ENCODE measurements around the gene NCKAP5L.
A peak's percentile ranks its signal among the peaks of the same experiment; 100 is the strongest.
"Not testable (repeated sequence)": the region's sequence is repeated elsewhere in the genome, so short reads cannot be mapped to it uniquely, and the experiment has no call there.

Gene NCKAP5L

GRCh38 chr12:49779581-49779980 lies 48.6 kb downstream of the NCKAP5L start:
- DNase-seq (ENCODE audit: low spot score): no peak

- DNase-seq (ENCODE audit: low spot score): peak; percentile 58
Measured at GRCh38 chr12:49777800-49778748, 50.1 kb downstream of the NCKAP5L start.

- no peak for DNase-seq (ENCODE audit: low spot score)
Measured at GRCh38 chr12:49777341-49777740, 50.9 kb downstream of the NCKAP5L start.

- no peak for DNase-seq (ENCODE audit: low spot score)
Measured at GRCh38 chr12:49776858-49777257, 51.4 kb downstream of the NCKAP5L start.

- DNase-seq (ENCODE audit: low spot score): peak; percentile 74
Measured at GRCh38 chr12:49776413-49776812, 51.8 kb downstream of the NCKAP5L start.

- not testable (repeated sequence) for DNase-seq (ENCODE audit: low spot score)
Measured at GRCh38 chr12:49773102-49773501, 55.1 kb downstream of the NCKAP5L start.

- DNase-seq (ENCODE audit: low spot score): no peak
Measured at GRCh38 chr12:49767333-49767732, 60.9 kb downstream of the NCKAP5L start.

GRCh38 chr12:49766115-49766455 lies 62.1 kb downstream of the NCKAP5L start:
- DNase-seq (ENCODE audit: low spot score): no peak

GRCh38 chr12:49764126-49764525 lies 64.1 kb downstream of the NCKAP5L start:
- no peak for DNase-seq (ENCODE audit: low spot score)

GRCh38 chr12:49763006-49763591 lies 65.1 kb downstream of the NCKAP5L start:
- DNase-seq (ENCODE audit: low spot score): peak; percentile 45

GRCh38 chr12:49762468-49762847 lies 65.8 kb downstream of the NCKAP5L start:
- no peak for DNase-seq (ENCODE audit: low spot score)

- no peak for DNase-seq (ENCODE audit: low spot score)
Measured at GRCh38 chr12:49761677-49762467, 66.3 kb downstream of the NCKAP5L start.

GRCh38 chr12:49750996-49751393 lies 77.2 kb downstream of the NCKAP5L start:
- no peak for DNase-seq (ENCODE audit: low spot score)

GRCh38 chr12:49750027-49750995 lies 77.9 kb downstream of the NCKAP5L start:
- peak; percentile 64 for DNase-seq (ENCODE audit: low spot score)

GRCh38 chr12:49748800-49749199 lies 79.4 kb downstream of the NCKAP5L start:
- no peak for DNase-seq (ENCODE audit: low spot score)

GRCh38 chr12:49748306-49748705 lies 79.9 kb downstream of the NCKAP5L start:
- no peak for DNase-seq (ENCODE audit: low spot score)

GRCh38 chr12:49744363-49744885 lies 83.8 kb downstream of the NCKAP5L start:
- no peak for DNase-seq (ENCODE audit: low spot score)

- DNase-seq (ENCODE audit: low spot score): peak; percentile 92
Measured at GRCh38 chr12:49741882-49742620, 86.2 kb downstream of the NCKAP5L start.
